BE2C (cell line): ENCODE measurements around the gene ADGRV1.

Source experiments
- DNase-seq: peaks from one replicate; pipeline ENCODE4 v3.0.0-alpha.2; 2020
- H3K27me3 ChIP-seq: fragments of 250-450 bp; sonication (Bioruptor Pico); 2 replicates; pipeline ENCODE4 v1.5.1; 2020; ENCODE audit warnings: mild to moderate bottlenecking
- H3K36me3 ChIP-seq: fragments of 250-450 bp; sonication (Bioruptor Pico); 2 replicates; pipeline ENCODE4 v1.5.1; 2020; ENCODE audit warnings: mild to moderate bottlenecking
- H3K4me1 ChIP-seq: fragments of 250-450 bp; sonication (Bioruptor Pico); 2 replicates; pipeline ENCODE4 v1.5.1; 2020
- H3K4me3 ChIP-seq: 2 replicates; pipeline ENCODE4 v1.5.1; 2011; ENCODE audit warnings: low read depth, low read length
- H3K9me3 ChIP-seq: fragments of 250-450 bp; sonication (Bioruptor Pico); 2 replicates; pipeline ENCODE4 v1.5.1; 2020
- CTCF ChIP-seq: IDR thresholded peaks from 2 replicates; pipeline ENCODE4 v1.5.1; 2012; ENCODE audit warnings: mild to moderate bottlenecking, low read depth, low read length

Gene ADGRV1

GRCh38 chr5:90881626-90882150 is 323.1 kb downstream of the ADGRV1 start:
- no peaks in the 10 kb centered on the region for H3K27me3 ChIP-seq
- H3K9me3 ChIP-seq = no peaks in the 10 kb centered on the region
- TF ChIP-seq CTCF = no peak
- no peak overlapping the region for H3K4me3 ChIP-seq
- no peak for DNase-seq
- H3K4me1 ChIP-seq = no peaks in the 10 kb centered on the region
- H3K36me3 ChIP-seq = no peaks in the 10 kb centered on the region

- Histone ChIP-seq H3K36me3 (no peaks in the 10 kb centered on the region), H3K4me1 (no peaks in the 10 kb centered on the region), H3K9me3 (no peaks in the 10 kb centered on the region), H3K4me3 (no peak overlapping the region), H3K27me3 (no peaks in the 10 kb centered on the region)
- DNase-seq = no peak
- TF ChIP-seq CTCF = no peak
Measured at GRCh38 chr5:90882448-90882847, 323.9 kb downstream of the ADGRV1 start.

GRCh38 chr5:90885180-90885868 is 326.7 kb downstream of the ADGRV1 start:
- TF ChIP-seq CTCF = no peak
- Histone ChIP-seq H3K36me3 (no peaks in the 10 kb centered on the region), H3K9me3 (no peaks in the 10 kb centered on the region), H3K4me1 (no peaks in the 10 kb centered on the region), H3K4me3 (no peak overlapping the region), H3K27me3 (no peaks in the 10 kb centered on the region)
- DNase-seq = no peak

GRCh38 chr5:90886381-90886780 is 327.8 kb downstream of the ADGRV1 start:
- no peak overlapping the region for H3K4me3 ChIP-seq
- H3K4me1 ChIP-seq = no peaks in the 10 kb centered on the region
- no peak for DNase-seq
- no peaks in the 10 kb centered on the region for H3K9me3 ChIP-seq
- no peaks in the 10 kb centered on the region for H3K36me3 ChIP-seq
- no peaks in the 10 kb centered on the region for H3K27me3 ChIP-seq
- no peak for TF ChIP-seq CTCF

GRCh38 chr5:90888511-90889324 is 330.1 kb downstream of the ADGRV1 start:
- no peak for DNase-seq
- Histone ChIP-seq H3K4me3 (no peak overlapping the region), H3K9me3 (no peaks in the 10 kb centered on the region), H3K4me1 (no peaks in the 10 kb centered on the region), H3K27me3 (no peaks in the 10 kb centered on the region), H3K36me3 (no peaks in the 10 kb centered on the region)
- no peak for TF ChIP-seq CTCF

- no peaks in the 10 kb centered on the region for H3K27me3 ChIP-seq
- DNase-seq = no peak
- no peaks in the 10 kb centered on the region for H3K9me3 ChIP-seq
- TF ChIP-seq CTCF = no peak
- no peaks in the 10 kb centered on the region for H3K4me1 ChIP-seq
- no peak overlapping the region for H3K4me3 ChIP-seq
- H3K36me3 ChIP-seq = no peaks in the 10 kb centered on the region
Measured at GRCh38 chr5:90889325-90889600, 330.7 kb downstream of the ADGRV1 start.
